Non-pigmented ciliary epithelial cell (primary cell): ENCODE measurements around the gene LOXHD1.

Experiments used
- DNase-seq: peaks from one replicate; pipeline ENCODE4 v3.0.0-alpha.2; 2010; ENCODE audit warnings: low read depth

The LOXHD1 gene

GRCh38 chr18:46657115-46657955 lies at the start of gene LOXHD1:
Gene LOXHD1, minus strand, starts transcription at chr18:46657220. Its CDS starts 187 bp downstream, at chr18:46657033.
- no peak for DNase-seq

- no peak for DNase-seq
These were observed 48.5 kb upstream of the LOXHD1 start for GRCh38 chr18:46705521-46705920.

GRCh38 chr18:46704816-46705215 lies 47.8 kb upstream of the LOXHD1 start:
- no peak for DNase-seq

GRCh38 chr18:46704189-46704588 lies 47.2 kb upstream of the LOXHD1 start:
- DNase-seq: no peak

GRCh38 chr18:46702471-46702870 lies 45.5 kb upstream of the LOXHD1 start:
- no peak for DNase-seq

- DNase-seq: no peak
These were observed 43.2 kb upstream of the LOXHD1 start for GRCh38 chr18:46700066-46700824.

GRCh38 chr18:46696702-46697101 lies 39.7 kb upstream of the LOXHD1 start:
- DNase-seq: no peak

- DNase-seq: no peak
These were observed 39.2 kb upstream of the LOXHD1 start for GRCh38 chr18:46696268-46696667.

GRCh38 chr18:46693996-46694395 lies 37.0 kb upstream of the LOXHD1 start:
- no peak for DNase-seq

GRCh38 chr18:46688853-46689525 lies 32.0 kb upstream of the LOXHD1 start:
- DNase-seq: no peak

- no peak for DNase-seq
These were observed 29.2 kb upstream of the LOXHD1 start for GRCh38 chr18:46686186-46686585.

- DNase-seq: no peak
These were observed 26.2 kb upstream of the LOXHD1 start for GRCh38 chr18:46683252-46683651.

- no peak for DNase-seq
These were observed 24.0 kb upstream of the LOXHD1 start for GRCh38 chr18:46680784-46681695.

GRCh38 chr18:46679846-46680598 lies 23.0 kb upstream of the LOXHD1 start:
- DNase-seq: no peak

GRCh38 chr18:46678785-46679399 lies 21.9 kb upstream of the LOXHD1 start:
- DNase-seq: no peak

GRCh38 chr18:46678041-46678440 lies 21.0 kb upstream of the LOXHD1 start:
- DNase-seq: no peak

GRCh38 chr18:46677611-46678010 lies 20.6 kb upstream of the LOXHD1 start:
- no peak for DNase-seq

- DNase-seq: peak; percentile 10
These were observed 19.3 kb upstream of the LOXHD1 start for GRCh38 chr18:46676182-46676835.

GRCh38 chr18:46675112-46675511 lies 18.1 kb upstream of the LOXHD1 start:
- no peak for DNase-seq
